Liver (tissue), 3 donors: Measurements from ENCODE around the gene TREML2.

Source experiments
- EGR1 ChIP-seq, 2 donors: IDR thresholded peaks; 2 replicates each; pipeline ENCODE4 v1.6.1; 2016 to 2018; ENCODE audit warnings: antibody characterized with exemption in 2 of 2, low read depth in 2 of 2
- FOXA2 ChIP-seq: IDR thresholded peaks from 2 replicates; pipeline ENCODE4 v1.6.1; 2016; ENCODE audit warnings: antibody characterized with exemption
- GABPA ChIP-seq, 2 donors: IDR thresholded peaks in 1 of 2; conservative IDR thresholded peaks in 1 of 2; 2 replicates each; pipeline ENCODE4 v1.6.1; 2016; ENCODE audit warnings: antibody characterized with exemption in 2 of 2, mild to moderate bottlenecking in 1 of 2, moderate library complexity in 1 of 2
- HNF4G ChIP-seq: IDR thresholded peaks from 2 replicates; pipeline ENCODE4 v1.6.1; 2016; ENCODE audit warnings: antibody characterized with exemption
- JUND ChIP-seq, 2 donors: IDR thresholded peaks; 2 replicates each; pipeline ENCODE4 v1.6.1; 2016; ENCODE audit warnings: antibody characterized with exemption in 2 of 2
- RAD21 ChIP-seq, 2 donors: IDR thresholded peaks; 2 replicates each; pipeline ENCODE4 v1.6.1; 2016; ENCODE audit warnings: antibody characterized with exemption in 2 of 2, mild to moderate bottlenecking in 2 of 2
- SP1 ChIP-seq: IDR thresholded peaks from 2 replicates; pipeline ENCODE4 v1.6.1; 2018; ENCODE audit warnings: antibody characterized with exemption, mild to moderate bottlenecking
- TAF1 ChIP-seq: conservative IDR thresholded peaks from 2 replicates; pipeline ENCODE4 v1.6.1; 2016; ENCODE audit warnings: antibody characterized with exemption, mild to moderate bottlenecking
- YY1 ChIP-seq: IDR thresholded peaks from 2 replicates; pipeline ENCODE4 v1.6.1; 2016; ENCODE audit warnings: antibody characterized with exemption, mild to moderate bottlenecking
- TF ChIP-seq, protein P1 (sequence below): fragments of 150-350 bp; IDR thresholded peaks from 2 replicates; pipeline ENCODE4 v1.5.1; 2017; ENCODE audit warnings: improper control_type of control experiment, low read depth, low read length; ENCODE audit not compliant: missing input control
- TF ChIP-seq, protein P2 (sequence below): IDR thresholded peaks from 2 replicates; pipeline ENCODE4 v1.6.1; 2016; ENCODE audit warnings: antibody characterized with exemption
- TF ChIP-seq, protein P3 (sequence below): IDR thresholded peaks from 2 replicates; pipeline ENCODE4 v1.6.1; 2016; ENCODE audit warnings: antibody characterized with exemption
- TF ChIP-seq, protein P4 (sequence below): IDR thresholded peaks from 2 replicates; pipeline ENCODE4 v1.6.1; 2016; ENCODE audit warnings: antibody characterized with exemption, mild to moderate bottlenecking
- TF ChIP-seq, protein P5 (sequence below): IDR thresholded peaks from 2 replicates; pipeline ENCODE4 v1.6.1; 2016; ENCODE audit warnings: antibody characterized with exemption
- donor health status: healthy.
- donor health status: healthy.

DNA sequence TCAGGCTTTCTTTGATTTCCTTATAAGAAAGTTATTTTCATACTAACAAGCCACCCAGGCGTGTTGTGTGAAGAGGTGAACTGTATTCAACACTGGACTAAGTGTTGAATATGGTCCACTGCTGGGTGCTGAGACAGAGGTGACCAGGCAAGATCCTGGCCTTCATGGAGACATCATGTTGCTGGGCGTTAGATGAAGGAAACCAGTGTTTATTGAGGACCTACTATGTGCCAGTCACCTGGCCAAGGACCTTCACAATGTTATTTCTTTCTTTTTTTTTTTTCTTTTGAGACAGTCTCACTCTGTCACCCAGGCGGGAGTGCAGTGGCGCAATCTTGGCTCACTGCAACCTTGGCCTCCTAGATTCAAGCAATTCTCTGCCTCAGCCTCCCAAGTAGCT, 44.9 kb downstream of the TREML2 start:
- TF ChIP-seq RAD21 (IDR thresholded peaks at IDR 0.05), result no peak
- TF ChIP-seq, protein P1, sequence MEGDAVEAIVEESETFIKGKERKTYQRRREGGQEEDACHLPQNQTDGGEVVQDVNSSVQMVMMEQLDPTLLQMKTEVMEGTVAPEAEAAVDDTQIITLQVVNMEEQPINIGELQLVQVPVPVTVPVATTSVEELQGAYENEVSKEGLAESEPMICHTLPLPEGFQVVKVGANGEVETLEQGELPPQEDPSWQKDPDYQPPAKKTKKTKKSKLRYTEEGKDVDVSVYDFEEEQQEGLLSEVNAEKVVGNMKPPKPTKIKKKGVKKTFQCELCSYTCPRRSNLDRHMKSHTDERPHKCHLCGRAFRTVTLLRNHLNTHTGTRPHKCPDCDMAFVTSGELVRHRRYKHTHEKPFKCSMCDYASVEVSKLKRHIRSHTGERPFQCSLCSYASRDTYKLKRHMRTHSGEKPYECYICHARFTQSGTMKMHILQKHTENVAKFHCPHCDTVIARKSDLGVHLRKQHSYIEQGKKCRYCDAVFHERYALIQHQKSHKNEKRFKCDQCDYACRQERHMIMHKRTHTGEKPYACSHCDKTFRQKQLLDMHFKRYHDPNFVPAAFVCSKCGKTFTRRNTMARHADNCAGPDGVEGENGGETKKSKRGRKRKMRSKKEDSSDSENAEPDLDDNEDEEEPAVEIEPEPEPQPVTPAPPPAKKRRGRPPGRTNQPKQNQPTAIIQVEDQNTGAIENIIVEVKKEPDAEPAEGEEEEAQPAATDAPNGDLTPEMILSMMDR, result no peak
- TF ChIP-seq EGR1 (IDR thresholded peaks at IDR 0.05; ENCODE audit: low read depth in 2 of 2), result no peak
- TF ChIP-seq JUND (IDR thresholded peaks at IDR 0.05), result no peak
- no peak for TF ChIP-seq GABPA (IDR thresholded peaks at IDR 0.05 in 1 of 2, conservative IDR thresholded peaks at IDR 0.05 in 1 of 2)
- TF ChIP-seq TAF1, result no peak
- TF ChIP-seq, protein P2, sequence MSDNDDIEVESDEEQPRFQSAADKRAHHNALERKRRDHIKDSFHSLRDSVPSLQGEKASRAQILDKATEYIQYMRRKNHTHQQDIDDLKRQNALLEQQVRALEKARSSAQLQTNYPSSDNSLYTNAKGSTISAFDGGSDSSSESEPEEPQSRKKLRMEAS, result no peak
- TF ChIP-seq FOXA2, result no peak
- TF ChIP-seq YY1, result no peak
- TF ChIP-seq SP1, result no peak
- TF ChIP-seq, protein P3, sequence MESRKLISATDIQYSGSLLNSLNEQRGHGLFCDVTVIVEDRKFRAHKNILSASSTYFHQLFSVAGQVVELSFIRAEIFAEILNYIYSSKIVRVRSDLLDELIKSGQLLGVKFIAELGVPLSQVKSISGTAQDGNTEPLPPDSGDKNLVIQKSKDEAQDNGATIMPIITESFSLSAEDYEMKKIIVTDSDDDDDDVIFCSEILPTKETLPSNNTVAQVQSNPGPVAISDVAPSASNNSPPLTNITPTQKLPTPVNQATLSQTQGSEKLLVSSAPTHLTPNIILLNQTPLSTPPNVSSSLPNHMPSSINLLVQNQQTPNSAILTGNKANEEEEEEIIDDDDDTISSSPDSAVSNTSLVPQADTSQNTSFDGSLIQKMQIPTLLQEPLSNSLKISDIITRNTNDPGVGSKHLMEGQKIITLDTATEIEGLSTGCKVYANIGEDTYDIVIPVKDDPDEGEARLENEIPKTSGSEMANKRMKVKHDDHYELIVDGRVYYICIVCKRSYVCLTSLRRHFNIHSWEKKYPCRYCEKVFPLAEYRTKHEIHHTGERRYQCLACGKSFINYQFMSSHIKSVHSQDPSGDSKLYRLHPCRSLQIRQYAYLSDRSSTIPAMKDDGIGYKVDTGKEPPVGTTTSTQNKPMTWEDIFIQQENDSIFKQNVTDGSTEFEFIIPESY, result no peak
- TF ChIP-seq, protein P4, sequence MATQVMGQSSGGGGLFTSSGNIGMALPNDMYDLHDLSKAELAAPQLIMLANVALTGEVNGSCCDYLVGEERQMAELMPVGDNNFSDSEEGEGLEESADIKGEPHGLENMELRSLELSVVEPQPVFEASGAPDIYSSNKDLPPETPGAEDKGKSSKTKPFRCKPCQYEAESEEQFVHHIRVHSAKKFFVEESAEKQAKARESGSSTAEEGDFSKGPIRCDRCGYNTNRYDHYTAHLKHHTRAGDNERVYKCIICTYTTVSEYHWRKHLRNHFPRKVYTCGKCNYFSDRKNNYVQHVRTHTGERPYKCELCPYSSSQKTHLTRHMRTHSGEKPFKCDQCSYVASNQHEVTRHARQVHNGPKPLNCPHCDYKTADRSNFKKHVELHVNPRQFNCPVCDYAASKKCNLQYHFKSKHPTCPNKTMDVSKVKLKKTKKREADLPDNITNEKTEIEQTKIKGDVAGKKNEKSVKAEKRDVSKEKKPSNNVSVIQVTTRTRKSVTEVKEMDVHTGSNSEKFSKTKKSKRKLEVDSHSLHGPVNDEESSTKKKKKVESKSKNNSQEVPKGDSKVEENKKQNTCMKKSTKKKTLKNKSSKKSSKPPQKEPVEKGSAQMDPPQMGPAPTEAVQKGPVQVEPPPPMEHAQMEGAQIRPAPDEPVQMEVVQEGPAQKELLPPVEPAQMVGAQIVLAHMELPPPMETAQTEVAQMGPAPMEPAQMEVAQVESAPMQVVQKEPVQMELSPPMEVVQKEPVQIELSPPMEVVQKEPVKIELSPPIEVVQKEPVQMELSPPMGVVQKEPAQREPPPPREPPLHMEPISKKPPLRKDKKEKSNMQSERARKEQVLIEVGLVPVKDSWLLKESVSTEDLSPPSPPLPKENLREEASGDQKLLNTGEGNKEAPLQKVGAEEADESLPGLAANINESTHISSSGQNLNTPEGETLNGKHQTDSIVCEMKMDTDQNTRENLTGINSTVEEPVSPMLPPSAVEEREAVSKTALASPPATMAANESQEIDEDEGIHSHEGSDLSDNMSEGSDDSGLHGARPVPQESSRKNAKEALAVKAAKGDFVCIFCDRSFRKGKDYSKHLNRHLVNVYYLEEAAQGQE, result no peak
- TF ChIP-seq HNF4G, result no peak
- TF ChIP-seq, protein P5, sequence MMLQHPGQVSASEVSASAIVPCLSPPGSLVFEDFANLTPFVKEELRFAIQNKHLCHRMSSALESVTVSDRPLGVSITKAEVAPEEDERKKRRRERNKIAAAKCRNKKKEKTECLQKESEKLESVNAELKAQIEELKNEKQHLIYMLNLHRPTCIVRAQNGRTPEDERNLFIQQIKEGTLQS, result no peak
